Measurements from ENCODE around the gene MICU1. TPM values are rescaled to one million over a fixed set of nuclear protein-coding genes. Genes with fewer than 3 reads are reported as not detected.

MICU1 gene
- total RNA-seq, 1 experiment from 2014 or later: 36.0 TPM

GRCh38 chr10:72426986-72427385, 198.9 kb downstream of the MICU1 start:
- TF ChIP-seq CREM (CRISPR knock-in tag; IDR thresholded peaks at IDR 0.05) (no peak), ZSCAN18 (CRISPR knock-in tag; IDR thresholded peaks at IDR 0.05) (no peak), ZNF281 (CRISPR knock-in tag; IDR thresholded peaks at IDR 0.05) (no peak), ZNF512 (CRISPR knock-in tag; IDR thresholded peaks at IDR 0.05; ENCODE audit: borderline replicate concordance) (no peak), IRF1 (CRISPR knock-in tag; IDR thresholded peaks at IDR 0.05) (no peak), FOXJ3 (CRISPR knock-in tag; IDR thresholded peaks at IDR 0.05; ENCODE audit: borderline replicate concordance) (no peak), FOXP1 (CRISPR knock-in tag; IDR thresholded peaks at IDR 0.05; ENCODE audit: borderline replicate concordance) (no peak), ZMAT4 (CRISPR knock-in tag; IDR thresholded peaks at IDR 0.05) (no peak), OVOL2 (CRISPR knock-in tag; IDR thresholded peaks at IDR 0.05; ENCODE audit: borderline replicate concordance) (no peak), E2F1 (CRISPR knock-in tag; IDR thresholded peaks at IDR 0.05) (no peak), MLX (CRISPR knock-in tag; IDR thresholded peaks at IDR 0.05) (no peak), ATF1 (CRISPR knock-in tag; IDR thresholded peaks at IDR 0.05) (no peak)
- Mint-ChIP-seq H3K36me3 (peaks cover 15% of the 10 kb centered on the region), H3K27me3 (ENCODE audit: low read depth) (no peaks in the 10 kb centered on the region; the same call in 1 of the 2 replicates), H3K27ac (peak overlapping the region; percentile 94), H3K9me3 (peaks cover 16% of the 10 kb centered on the region), H3K4me3 (no peak overlapping the region), H3K4me1 (peaks cover 12% of the 10 kb centered on the region)
- ChIA-PET CTCF (interaction anchor here (0.9 to 1.5 kb wide), 9 partner anchors 8 to 634 kb away, joined by 3 to 8 read pairs (median 3); no protein-coding TSS in a partner anchor), POLR2A (interaction anchor here (1.0 kb wide), 1 partner anchor 367 kb away, joined by 3 read pairs; no protein-coding TSS in a partner anchor)
- ATAC-seq (peak; percentile 96), DNase-seq (ENCODE audit: low spot score) (peak; percentile 39)

- no peaks in the 10 kb centered on the region; the same call in 1 of the 2 replicates for H3K27me3 Mint-ChIP-seq (ENCODE audit: low read depth)
- ChIA-PET POLR2A (interaction anchor here (0.6 kb wide), 1 partner anchor 335 kb away, joined by 6 read pairs; no protein-coding TSS in a partner anchor), CTCF (interaction anchor here (1.0 kb wide), 1 partner anchor 41 kb away, joined by 3 read pairs; no protein-coding TSS in a partner anchor)
- H3K4me1 Mint-ChIP-seq: peaks cover 17% of the 10 kb centered on the region
- H3K36me3 Mint-ChIP-seq: peaks cover 26% of the 10 kb centered on the region
- H3K27ac Mint-ChIP-seq: no peak overlapping the region
- no peak overlapping the region for H3K4me3 Mint-ChIP-seq
- ATAC-seq (no peak), DNase-seq (ENCODE audit: low spot score) (no peak)
- H3K9me3 Mint-ChIP-seq: peaks cover 22% of the 10 kb centered on the region
- TF ChIP-seq ZNF219 (CRISPR knock-in tag; IDR thresholded peaks at IDR 0.05; ENCODE audit: borderline replicate concordance) (no peak), ETV6 (CRISPR knock-in tag; IDR thresholded peaks at IDR 0.05) (no peak), ZBTB43 (CRISPR knock-in tag; IDR thresholded peaks at IDR 0.05) (no peak), TEAD4 (CRISPR knock-in tag; IDR thresholded peaks at IDR 0.05) (no peak), ARID4B (CRISPR knock-in tag; IDR thresholded peaks at IDR 0.05; ENCODE audit: borderline replicate concordance) (no peak), MLX (CRISPR knock-in tag; IDR thresholded peaks at IDR 0.05) (no peak)
These were observed 200.7 kb downstream of the MICU1 start for GRCh38 chr10:72425133-72425532.
